Stimulated activated naive CD4-positive, alpha-beta T cell (primary cell): ENCODE data around the gene ADAM19.

Source experiments
- DNase-seq, 6 experiments: peaks; one replicate each; lab custom pipeline; 2025; lab: John Stamatoyannopoulos, UW

ADAM19 gene

DNA sequence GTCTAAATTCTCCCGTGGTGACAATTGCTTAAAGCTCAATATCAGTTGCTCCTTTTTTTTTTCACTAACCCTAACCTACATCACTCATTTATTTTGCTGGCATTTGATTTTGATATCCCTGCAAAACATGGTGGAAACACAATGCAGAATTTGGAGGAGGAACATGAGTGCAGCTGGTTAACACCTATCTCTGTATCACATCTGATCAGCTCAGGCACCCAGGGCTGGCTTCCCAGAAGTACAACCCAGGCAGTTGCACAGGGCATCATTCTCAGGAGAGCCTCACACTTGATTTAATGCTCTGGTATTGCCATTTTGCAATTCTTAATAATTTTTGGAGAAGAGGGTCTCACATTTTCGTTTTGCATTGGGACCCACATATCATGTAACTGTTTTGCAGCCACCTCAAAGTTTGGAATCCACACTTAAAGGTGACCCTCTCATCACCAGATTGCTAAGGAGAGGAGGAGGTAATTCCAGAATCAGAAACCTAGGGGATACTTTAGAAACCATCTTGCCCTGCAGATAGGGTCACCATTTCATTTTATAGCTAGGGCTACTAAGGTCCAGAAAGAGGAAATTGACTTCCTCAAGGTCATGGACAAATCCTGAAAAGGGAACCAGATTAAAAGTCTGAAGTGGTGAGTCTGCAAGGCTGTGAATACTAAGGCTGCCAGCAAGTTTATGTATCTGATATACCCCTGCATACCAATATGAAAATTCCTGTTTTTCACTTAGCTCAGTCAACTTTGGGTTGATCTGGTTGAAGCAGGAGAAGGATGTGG lies 19.3 kb upstream of the ADAM19 start:
- no peak for DNase-seq

DNA sequence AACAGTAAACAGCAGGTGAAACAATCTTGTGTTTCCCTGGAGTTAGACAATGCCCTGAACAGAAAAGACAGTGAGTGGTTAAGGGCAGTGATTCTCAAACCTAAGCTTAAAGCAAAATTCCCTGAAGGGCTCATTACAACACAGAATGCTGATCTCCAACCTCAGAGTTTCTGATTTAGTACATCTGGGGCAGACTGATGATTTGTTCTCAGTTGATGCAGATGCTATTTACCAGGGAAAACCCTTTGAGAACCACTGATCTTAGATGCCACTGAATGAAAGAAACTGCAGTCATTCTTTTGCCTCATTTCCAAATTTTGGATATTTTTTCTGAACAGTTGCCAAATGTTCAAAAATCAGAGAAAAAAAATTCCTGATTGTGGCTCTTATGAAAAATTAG lies 18.7 kb upstream of the ADAM19 start:
- no peak for DNase-seq

DNA sequence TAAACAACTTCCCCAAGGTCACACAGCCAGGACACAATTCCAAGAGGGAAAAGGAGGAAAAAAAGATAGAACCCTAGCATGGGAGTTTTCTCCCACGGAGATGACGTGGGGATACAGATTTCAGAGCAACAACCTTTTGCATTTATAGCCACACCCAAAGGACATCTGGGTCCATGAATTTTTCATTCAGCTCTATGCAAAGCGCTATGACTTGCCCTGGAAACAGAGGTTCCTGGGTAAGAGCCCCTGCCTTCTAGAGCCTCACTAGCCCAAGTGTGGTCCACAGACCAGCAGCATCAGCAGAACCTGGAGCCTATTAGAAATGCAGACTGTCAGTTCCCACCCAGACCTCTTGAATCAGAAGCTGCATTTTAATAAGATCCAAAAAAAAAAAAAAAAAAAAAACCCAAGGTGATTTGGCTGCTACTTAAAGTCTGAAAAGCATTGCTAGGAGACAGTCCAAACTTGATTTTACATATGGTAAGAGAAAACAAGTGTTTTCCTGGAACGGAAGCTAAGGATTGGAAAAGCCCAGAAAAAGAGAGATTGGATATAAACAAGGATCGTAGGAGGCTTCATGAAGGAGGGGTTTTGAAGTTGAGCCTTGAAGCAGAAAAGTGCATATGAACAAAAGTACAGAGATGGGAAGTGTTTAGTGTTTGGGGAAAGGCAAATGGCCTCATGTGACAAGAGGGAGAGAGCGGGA lies 17.6 kb upstream of the ADAM19 start:
- no peak for DNase-seq

DNA sequence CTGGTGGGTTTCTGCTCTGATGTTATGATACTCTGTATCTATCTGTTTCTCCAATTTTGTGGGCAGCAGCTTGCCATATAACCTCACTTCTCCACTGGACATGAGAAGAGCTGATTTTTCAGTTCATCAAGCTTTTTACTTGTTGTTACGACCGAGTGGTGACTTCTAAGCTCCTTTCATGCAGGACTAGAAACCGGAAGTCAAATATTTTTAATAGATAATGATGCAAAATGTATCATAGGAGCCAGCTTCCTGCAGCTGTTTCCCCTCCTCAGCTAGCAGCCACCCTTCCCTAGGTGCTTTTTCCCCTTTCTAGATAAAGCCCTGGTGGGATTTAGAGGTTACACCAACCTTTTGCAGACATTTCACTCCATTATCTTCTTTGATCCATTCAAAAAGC lies 17.0 kb upstream of the ADAM19 start:
- no peak for DNase-seq

DNA sequence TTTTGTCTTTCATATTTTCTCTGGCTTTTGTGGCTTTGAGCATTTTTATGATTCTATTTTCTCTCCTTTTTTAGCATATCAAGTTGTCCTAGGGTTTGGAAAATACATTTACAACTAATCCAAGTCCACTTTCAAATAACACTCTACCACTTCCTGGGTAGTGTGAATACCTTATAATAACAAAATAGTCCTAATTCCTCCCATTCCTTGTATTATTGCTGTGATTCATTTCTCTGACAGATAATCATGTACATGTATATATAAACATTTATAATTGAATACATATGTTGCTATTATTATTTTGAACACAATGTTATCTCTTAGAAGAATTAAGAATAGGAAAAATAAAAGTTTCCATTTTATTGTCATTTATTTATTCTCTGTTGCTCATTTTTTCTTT lies 14.9 kb upstream of the ADAM19 start:
- DNase-seq, result no peak

DNA sequence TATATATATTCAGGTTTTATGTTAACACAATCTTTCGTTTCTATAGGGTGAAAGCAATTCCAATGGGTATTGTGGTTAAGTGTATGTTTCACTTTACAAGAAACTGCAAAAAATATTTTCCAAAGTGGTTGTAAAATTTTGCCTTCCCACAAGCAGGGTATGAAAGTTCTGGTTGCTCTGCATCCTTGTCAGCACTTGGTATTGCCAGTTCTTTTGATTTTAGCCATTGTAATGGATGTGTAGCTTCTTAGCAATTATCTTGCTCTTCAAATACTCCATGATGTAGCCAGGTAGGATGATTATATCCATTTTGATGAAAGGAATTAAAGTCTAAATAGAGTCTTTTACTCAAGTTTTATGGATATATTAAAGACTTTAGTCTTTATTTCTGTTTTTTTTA lies 9.1 kb upstream of the ADAM19 start:
- no peak for DNase-seq

DNA sequence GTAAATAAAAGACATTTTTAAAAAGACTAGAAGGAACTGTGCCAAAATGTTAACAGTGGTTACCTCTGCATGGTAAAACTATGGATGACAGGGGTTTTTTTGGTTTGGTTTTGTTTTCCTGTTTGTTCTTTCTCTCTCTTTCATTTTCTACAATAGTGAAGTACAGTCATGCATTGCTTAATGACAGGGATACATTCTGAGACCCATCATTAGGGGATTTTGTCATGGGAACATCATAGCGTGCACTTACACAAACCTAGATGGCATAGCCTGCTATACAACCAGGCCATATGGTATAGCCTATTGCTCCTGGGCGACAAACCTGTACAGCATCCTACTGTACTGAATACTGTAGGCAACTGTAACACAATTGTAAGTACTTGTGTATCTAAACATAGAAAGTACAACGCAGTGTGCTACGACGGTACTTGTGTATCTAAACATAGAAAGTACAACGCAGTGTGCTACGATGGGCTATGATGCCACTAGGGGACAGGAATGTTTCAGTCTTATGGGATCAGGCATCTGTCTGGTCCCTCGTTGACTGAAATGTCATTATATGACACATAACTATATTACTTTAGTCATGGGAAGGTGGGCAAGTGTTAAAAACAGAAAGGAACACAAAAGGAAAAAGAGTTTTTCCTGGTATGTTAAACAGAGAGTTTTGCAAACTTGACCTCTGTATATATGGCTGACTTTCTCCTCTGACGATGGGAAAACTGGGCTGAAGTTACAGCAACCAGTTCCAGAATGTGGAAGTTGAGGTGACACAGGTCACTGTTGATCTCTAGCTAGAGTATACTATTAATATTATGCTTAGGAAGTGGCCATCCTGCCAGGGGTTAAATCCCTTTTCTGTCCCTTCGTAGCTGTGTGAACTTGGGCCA lies 7.4 kb upstream of the ADAM19 start:
- DNase-seq, result no peak

DNA sequence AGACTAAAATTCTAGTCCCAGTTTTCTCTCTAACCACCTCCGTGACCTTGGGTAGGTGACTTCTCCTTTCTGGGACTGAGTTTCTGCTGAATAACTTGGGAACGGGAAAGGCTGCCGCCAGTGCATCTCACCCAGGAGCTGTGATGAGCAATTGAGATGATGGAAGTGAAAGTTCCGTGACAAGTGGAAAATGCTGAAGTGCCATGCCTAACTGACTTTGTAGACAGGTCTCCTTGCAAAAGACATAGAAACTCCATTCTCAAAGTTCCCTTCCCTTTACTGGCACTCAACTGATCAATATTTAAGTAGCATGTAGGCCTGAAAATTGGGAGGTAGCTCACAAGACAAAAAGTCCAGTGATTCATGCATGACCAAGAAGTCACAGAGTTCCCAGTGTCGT lies 6.3 kb upstream of the ADAM19 start:
- DNase-seq, result no peak

DNA sequence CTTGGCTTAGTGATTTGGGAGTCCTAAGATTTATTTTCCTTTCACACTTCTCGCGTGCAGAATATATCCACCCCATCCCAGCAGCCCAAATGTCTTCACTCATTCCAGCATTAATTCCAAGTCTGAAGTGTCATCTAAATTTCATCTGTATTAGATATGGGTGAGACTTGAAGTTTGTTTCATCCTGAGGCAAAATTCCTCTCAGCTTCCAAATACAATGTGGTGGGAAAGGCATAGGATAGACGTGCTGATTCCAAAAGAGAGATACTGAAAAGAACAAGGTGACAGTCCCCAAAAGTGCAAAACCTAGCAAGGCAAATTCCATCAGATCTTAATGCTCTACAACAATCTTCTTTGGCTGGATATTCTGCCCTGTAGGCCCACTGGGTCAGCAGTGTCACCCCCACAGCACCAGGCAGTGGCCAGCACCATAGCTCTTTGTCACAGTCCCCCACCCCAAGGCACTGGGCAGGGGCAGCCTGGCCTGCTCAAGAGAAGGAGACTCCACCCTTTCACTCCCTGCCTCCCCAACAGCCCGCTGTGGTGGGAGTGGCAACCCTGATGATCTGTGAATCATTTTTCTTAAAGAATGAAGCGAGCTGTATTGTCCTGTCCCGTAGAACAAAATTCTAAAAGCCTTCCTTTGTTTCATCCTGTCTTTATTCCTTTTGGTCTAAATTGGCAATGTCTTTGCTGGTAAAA lies 2.7 kb upstream of the ADAM19 start:
- no peak for DNase-seq

DNA sequence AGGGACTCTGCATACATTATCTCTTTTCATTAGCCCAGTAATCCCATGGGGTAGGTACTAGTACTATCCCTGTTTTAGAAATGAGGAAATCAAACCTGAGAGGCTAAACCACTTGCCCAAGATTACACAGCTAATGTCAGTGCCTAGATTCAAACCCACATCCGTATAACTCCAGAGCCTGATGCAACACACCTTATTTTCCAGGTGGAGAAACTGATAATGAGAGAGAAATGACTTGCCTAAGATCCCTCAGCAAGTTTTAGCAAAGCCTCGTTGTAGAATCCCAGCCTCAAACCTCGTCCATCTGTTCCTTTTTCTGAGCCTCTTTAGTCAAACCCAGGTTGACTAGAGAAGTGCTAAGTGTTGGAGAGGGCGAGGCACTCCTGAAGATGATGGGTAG lies 1.1 kb upstream of the ADAM19 start:
- DNase-seq, result no peak

DNA sequence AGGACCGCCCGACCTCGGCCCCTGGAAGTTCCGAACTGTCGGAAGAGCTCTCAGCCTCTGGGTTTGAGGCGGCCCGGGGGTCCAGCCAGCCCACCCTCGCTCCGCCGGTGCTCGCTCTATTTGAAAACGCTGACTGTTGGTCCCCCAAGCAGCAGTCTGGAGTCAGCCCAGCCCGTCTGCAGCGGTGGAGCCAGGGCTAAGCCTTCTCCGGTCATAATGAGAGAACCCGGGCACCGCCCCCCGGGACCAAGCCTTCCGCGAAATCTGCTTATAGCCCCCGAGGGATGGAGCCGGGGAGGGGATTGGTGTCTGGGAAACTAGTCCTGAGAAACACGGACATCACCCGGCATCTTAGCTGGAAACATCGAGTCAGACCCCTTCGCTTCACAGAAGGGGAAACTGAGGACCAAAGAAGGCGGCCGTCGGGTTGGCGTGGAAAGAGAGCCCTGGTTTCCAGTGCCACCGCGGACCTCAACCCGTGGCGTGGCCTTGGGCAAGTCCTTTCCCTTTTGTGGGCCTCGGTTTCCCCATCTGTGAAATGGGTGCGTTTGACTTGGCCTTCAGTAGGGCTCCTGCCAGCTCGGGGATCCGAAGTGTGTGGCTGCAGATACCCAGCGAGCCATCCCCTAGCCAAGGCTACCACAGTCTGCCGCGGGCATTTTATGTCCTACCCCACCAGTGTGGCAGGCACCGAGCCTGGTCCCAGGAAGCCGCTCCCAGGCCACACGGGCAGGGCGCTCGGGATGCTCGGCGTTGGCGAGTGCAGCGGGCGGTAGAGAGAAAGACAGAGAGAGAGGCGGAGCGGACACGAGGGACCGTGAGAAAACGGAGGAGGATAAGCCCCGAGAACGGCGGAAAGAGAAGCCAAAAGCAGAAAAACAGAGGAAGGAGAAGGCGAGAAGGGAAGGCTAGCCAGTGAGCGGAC lies 857 bp downstream of the ADAM19 start:
- peak in 2 of 6 experiments; percentile 22 to 31 for DNase-seq

DNA sequence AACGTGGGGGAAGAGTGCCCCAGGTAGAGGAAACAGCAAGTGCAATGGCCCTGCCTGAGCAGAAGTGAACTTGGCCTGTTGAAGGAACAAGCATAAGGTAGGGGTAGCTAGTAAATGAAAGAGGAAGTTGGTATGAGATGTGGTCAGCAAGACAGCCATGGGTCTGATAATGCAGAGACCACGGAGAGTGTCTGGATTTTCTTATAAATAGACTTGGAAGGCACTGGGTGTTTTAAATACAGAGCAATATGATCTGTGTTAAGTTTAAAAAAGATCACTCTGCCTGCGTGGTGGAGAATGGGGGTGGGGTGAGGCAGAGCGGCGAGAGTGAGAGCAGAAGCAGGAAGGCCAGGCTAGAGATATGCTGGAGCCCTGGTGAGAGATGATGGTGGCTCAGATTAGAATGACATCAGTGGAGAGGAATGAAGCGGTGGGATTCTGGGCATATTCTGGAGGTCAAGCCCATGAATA lies 4.2 kb downstream of the ADAM19 start:
- no peak for DNase-seq

DNA sequence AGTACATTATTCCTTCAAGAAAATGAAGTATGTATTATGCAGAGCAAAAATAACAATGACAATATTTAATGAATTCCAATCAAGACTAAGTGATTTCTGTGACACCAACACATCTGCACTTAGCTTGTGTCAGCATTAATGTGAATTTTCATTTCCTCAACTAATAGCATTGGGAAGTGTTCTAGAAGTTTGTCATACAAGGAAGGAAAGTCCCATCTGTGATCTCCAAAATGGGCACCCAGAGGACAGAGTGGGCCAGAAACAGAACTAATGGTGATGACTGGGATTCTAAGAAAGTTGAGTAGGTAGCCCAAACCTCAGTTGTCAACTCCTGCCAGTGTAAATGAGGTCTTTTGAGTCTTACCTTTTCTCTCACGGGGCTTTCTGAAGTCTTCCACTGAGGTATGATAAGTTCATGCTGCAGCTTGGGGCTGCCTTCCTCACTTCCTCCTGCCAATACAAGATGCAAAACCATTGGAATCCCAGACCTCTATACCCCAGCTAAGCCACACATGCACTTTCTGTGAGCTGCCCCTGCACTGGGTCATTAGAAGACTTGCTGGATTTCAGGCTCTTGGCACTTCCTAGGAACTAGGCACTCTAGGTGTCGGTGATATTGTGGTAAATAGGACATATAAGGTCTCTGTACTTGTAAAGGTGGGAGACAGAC lies 4.9 kb downstream of the ADAM19 start:
- no peak for DNase-seq

DNA sequence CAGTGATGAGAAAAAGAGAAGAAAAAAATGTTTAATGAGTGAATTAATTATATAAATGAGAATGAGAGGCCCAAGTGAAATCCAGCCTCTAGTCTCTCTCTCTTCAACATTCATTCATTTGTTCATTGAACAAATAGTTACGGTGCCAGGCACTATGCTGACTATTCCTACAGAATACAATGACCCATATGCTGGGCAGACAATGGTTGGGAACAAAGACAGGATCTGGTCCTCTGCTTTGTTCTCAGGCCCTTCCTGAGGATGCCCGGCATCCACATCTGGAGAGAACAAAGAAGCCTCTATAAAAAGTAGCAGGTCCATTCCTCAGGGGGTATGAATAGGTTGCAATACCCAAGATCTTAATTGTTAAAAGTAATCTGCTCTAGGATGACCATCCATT lies 6.9 kb downstream of the ADAM19 start:
- DNase-seq, result no peak

DNA sequence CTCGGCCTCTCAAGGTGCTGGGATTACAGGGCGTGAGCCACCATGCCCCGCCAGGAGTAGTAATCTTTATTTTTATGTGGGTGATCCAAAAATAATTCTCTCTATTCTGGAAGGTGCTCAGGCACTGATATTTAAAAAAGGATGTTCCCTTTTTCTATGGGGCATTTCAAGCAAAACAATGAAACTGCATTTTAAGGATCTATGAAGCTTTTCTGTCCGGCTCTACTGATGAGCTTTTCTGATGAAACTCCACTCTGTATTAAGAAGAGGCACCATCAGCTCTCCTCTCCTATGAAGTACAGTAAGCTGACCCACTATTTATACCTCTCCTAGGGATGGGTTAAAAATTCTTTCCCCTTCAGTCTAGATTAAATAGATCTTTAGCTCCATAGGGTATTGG lies 7.4 kb downstream of the ADAM19 start:
- DNase-seq, result no peak

DNA sequence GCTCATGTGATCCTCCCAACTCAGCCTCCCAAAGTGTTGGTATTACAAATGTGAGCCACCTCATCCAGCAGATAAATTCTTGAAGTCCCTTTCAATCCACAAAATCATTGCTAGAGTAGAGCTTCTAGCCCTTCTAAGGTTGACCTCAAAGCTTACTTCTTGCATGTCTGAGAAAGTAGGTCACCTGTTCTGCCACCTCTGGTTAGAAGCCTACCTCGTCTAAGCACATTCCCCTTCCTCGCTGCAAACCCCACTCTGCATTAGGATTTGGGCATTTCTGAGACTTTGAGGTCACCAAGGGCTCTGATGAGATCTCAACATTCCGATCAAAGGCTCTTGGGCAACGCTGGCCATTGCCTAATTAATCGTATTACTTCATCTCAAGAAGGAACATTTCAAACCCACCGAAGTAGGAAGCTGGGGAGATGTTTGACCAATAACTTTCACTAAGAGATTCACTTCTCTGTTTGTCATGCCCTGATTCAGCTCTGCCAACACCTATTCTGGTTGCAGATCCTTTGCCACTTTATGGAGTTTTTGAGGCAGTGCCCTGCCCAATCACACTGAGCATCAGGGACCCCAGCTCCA lies 8.6 kb downstream of the ADAM19 start:
- DNase-seq, result no peak

DNA sequence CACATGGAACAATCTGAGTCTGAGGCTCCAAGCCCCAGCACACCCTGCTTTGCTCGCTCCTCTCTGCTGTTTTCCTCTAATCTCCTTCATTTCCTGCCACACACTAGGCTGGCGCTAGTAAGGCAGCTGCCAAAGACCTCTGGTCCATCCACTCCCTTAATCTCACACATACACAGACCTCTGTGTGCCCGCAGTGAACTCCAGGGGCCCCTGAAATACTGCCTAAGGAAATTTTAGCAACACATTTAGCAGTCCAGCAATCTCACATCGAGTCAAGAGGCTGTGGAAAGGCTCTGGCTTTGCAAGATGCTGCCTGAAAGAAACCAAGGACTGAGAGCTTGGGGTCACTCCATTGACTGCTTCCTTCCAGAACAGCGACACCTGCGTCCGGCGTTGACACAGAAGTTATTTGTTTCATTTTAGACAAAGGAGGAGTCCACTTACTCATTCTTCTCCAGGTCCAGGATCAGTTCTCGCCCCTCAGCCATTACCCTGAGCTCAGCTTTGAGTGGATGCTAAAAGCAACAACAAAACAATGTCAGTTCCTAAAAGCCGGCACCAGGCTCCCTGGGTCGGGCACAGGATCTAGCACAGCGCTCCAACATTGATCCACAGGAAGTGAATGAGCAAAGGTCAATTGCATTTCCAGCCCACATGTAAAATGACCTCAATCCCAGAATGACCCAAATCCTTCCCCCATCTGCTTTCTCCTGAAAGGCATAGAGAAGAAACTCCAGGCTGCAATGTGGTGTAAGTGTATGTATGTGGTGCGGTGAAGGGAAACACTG lies 11.5 kb downstream of the ADAM19 start:
- DNase-seq, result no peak

DNA sequence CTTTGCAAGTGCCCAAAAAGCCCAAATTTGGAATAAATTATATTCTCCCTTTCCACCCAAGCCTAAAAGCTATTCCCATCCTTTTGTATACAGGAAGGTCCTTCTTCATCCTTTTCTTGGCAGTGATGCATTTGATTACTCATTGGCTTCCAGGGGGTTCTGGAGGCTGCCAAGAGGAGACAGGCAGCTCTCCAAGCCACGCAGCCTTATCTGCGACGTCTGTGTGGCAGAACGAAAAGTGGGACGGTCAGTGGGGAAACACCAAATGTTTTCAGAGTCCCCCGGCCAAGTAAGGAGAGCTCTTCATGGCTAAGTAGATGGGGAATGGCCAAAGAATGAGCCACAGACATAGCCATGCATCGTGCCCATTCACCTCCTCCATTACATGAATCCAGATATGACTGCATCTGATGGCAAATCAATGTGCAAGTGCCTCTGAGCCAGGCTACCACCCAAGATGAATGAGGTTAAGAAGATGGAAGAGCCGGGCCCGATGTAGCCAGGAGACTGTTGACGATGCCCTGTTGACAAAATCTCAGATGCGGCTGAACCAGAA lies 12.1 kb downstream of the ADAM19 start:
- no peak for DNase-seq

DNA sequence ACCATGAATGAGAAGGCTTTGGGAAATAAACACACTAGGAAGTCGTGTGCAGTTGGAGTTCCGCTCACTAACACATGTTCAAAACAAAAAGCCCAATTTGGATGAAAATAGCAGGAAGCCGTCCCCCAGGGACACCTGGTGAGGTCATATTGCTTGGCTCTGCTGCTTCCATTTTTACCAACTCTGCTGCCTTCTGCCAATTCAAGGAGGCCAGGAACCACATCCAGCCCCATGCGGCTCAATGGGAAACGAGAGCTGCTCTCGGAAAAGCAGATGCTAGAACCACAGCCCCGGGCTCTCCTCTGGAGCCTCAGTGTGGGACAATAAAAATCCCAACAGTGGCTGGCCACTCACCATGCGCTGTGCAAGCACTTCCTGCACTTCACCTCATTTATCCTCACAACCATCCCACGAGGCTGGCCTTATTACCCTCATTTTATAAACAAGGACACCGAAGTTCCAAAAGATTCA lies 13.4 kb downstream of the ADAM19 start:
- DNase-seq, result no peak
